ENCODE results near the gene FTL.

GRCh38 chr19:49006905-49007304 is 41.8 kb downstream of the FTL start:
- TF ChIP-seq EZH2 (IDR thresholded peaks at IDR 0.05; ENCODE audit: borderline replicate concordance, low read length), result no peak
- TF ChIP-seq, protein P1, sequence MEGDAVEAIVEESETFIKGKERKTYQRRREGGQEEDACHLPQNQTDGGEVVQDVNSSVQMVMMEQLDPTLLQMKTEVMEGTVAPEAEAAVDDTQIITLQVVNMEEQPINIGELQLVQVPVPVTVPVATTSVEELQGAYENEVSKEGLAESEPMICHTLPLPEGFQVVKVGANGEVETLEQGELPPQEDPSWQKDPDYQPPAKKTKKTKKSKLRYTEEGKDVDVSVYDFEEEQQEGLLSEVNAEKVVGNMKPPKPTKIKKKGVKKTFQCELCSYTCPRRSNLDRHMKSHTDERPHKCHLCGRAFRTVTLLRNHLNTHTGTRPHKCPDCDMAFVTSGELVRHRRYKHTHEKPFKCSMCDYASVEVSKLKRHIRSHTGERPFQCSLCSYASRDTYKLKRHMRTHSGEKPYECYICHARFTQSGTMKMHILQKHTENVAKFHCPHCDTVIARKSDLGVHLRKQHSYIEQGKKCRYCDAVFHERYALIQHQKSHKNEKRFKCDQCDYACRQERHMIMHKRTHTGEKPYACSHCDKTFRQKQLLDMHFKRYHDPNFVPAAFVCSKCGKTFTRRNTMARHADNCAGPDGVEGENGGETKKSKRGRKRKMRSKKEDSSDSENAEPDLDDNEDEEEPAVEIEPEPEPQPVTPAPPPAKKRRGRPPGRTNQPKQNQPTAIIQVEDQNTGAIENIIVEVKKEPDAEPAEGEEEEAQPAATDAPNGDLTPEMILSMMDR (conservative IDR thresholded peaks at IDR 0.05 in 1 of 2, IDR thresholded peaks at IDR 0.05 in 1 of 2; ENCODE audit: extremely low read depth in 1 of 2, insufficient read depth in 1 of 2, low read depth in 1 of 2, low read length in 2 of 2), result no peak

All from mammary epithelial cell (primary cell).